OCI-LY7 (cell line): ENCODE data around the gene ERCC1.

ENCODE experiments used
- EZH2phosphoT487 ChIP-seq: fragments of 200-600 bp; sonication (generic); IDR thresholded peaks from 2 replicates; pipeline ENCODE4 v1.6.1; 2018; ENCODE audit warnings: low read depth, borderline replicate concordance, mild to moderate bottlenecking, mixed run types, antibody characterized with exemption, low read length, moderate library complexity, mixed read lengths
- TF ChIP-seq, protein P1 (sequence below): fragments of 200-600 bp; sonication (generic); conservative IDR thresholded peaks from 2 replicates; pipeline ENCODE4 v1.5.1; 2014; ENCODE audit warnings: mild to moderate bottlenecking, antibody characterized with exemption, low read length, moderate library complexity, mixed read lengths

DNA sequence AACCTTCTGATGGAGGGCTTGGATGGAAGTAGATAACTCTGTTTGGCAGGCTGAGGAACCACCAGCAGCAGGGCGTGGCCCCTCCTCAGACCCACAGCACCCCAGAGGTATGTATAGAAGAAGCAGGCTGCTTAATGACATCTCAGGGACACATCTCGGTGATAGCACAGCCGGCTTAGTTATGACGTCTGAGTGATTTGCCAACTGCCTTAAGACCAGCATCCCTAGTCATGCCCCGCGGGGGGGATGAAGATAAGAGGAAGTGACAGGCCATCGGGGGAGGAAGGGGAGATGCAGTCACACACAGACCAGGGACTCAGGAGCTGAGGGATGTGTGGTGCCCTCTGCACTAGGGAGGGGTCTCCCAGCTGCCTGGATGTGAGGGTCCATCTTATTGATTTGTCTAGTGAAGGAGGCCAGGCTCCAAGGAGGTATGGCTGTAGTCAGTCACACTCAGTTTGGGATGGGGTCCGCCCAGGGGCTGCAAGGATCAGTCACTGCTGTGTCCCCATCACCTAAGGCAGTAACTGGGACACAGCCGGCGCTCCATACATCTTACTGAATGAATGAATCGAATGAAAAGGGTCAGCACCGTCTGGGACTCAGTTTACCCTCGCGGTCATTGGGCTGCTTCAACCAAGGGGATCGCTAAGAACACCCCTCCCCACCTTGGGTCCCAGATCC lies 19.2 kb upstream of the ERCC1 start:
- no peak for TF ChIP-seq EZH2phosphoT487
- TF ChIP-seq, protein P1, sequence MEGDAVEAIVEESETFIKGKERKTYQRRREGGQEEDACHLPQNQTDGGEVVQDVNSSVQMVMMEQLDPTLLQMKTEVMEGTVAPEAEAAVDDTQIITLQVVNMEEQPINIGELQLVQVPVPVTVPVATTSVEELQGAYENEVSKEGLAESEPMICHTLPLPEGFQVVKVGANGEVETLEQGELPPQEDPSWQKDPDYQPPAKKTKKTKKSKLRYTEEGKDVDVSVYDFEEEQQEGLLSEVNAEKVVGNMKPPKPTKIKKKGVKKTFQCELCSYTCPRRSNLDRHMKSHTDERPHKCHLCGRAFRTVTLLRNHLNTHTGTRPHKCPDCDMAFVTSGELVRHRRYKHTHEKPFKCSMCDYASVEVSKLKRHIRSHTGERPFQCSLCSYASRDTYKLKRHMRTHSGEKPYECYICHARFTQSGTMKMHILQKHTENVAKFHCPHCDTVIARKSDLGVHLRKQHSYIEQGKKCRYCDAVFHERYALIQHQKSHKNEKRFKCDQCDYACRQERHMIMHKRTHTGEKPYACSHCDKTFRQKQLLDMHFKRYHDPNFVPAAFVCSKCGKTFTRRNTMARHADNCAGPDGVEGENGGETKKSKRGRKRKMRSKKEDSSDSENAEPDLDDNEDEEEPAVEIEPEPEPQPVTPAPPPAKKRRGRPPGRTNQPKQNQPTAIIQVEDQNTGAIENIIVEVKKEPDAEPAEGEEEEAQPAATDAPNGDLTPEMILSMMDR: no peak
